GM19193 (cell line): ENCODE measurements around the gene VAC14.

Source experiments
- POLR2A ChIP-seq: IDR thresholded peaks from 4 replicates; pipeline ENCODE4 v1.6.1; 2011; ENCODE audit not compliant: insufficient read depth, insufficient read length; ENCODE audit errors: extremely low read depth

The VAC14 gene

DNA sequence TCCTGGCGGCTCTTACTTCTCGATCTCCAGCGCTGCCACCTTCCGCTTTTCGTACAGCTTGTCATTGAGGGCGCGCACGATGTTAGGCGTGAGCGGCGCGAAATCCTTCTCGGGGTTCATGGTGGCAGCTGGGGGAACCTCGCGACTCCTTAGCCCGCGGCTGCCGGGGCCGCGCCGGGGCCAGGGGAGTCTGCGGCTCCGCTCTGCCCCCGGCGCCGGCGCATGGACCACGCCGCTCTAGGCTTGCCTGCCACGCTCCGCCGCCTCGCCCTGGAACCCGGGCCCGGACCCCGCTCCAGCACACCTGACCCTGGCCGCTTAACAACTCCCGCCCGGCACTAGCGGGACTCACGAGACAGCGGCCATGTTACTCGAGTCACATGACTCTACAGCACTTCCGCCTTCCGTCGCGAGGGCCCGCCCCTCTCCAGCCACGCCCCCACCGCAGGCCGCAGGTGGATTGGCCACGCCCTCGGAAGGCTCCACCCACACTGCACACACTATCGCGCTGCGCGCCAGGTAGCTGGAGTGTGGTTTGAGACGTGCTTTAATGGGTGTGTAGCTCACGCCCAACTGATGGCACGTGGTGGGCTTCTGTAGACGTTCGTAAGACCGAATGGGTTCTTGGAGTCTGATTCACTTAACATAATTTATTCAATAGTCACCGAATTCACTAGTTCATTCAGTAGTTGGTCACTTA is at the start of gene VAC14:
VAC14 (minus strand) TSS at position 378 of the 700 bp plus-strand sequence; CDS start at position 120, 258 bp downstream.
- peak; percentile 86 for TF ChIP-seq POLR2A

GRCh38 chr16:70809392-70810060 is 8.6 kb upstream of the VAC14 start:
- TF ChIP-seq POLR2A, result no peak

- no peak for TF ChIP-seq POLR2A
Measured at GRCh38 chr16:70808371-70808770, 7.4 kb upstream of the VAC14 start.

GRCh38 chr16:70805787-70806186 is 4.8 kb upstream of the VAC14 start:
- no peak for TF ChIP-seq POLR2A

GRCh38 chr16:70805380-70805779 is 4.4 kb upstream of the VAC14 start:
- TF ChIP-seq POLR2A, result no peak

- no peak for TF ChIP-seq POLR2A
Measured at GRCh38 chr16:70804734-70805169, 3.8 kb upstream of the VAC14 start.

DNA sequence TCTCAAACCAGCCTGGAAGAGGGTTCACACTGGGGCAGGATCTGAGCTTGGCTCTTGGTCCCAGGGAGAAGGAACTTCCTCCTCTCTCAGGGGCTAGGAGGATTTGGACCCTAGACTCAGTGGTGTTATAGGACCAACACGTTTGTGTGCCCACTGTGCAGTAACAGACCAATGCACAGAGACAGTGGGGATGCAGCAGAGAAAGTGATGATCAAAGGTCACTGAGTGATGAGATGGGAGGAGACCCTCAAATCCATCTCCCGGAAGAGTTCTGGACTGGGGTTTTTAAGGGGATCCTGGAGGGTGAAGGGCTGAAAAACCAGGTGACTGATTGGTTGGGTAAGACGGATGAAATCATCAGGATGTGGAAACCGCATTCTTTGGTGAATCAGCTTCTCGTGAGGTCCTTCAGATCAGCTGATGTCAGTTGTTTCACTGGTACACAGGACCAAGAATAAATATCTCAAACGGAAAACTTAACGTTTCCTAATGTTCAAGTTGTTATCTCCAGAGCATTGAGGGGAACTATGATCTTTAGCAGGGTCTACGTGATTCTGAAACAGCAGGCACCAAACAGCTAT is 3.3 kb upstream of the VAC14 start:
- no peak for TF ChIP-seq POLR2A

DNA sequence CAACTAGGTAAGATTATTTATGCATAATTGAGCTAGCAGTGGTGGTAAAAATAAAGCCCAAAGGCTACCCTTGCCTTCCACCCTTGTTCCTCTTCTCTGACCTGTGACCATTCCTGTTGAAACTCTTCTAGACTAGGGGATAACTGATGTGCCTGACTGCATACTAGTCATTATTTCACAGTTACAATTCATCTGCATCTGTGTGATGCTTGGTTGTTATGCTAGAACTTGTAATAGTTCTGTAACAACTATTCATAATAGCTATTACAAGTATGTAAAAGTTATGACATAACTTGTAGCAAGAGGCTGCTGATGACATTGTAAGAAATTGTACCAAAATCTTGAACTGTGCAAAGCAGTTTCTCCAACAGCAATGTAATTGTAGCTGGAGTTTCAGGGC is 2.4 kb upstream of the VAC14 start:
- no peak for TF ChIP-seq POLR2A

GRCh38 chr16:70801611-70802010 is 653 bp upstream of the VAC14 start:
- no peak for TF ChIP-seq POLR2A

GRCh38 chr16:70800311-70800710 is 647 bp downstream of the VAC14 start:
- TF ChIP-seq POLR2A, result no peak

- no peak for TF ChIP-seq POLR2A
Measured at GRCh38 chr16:70796301-70796700, 4.7 kb downstream of the VAC14 start.

DNA sequence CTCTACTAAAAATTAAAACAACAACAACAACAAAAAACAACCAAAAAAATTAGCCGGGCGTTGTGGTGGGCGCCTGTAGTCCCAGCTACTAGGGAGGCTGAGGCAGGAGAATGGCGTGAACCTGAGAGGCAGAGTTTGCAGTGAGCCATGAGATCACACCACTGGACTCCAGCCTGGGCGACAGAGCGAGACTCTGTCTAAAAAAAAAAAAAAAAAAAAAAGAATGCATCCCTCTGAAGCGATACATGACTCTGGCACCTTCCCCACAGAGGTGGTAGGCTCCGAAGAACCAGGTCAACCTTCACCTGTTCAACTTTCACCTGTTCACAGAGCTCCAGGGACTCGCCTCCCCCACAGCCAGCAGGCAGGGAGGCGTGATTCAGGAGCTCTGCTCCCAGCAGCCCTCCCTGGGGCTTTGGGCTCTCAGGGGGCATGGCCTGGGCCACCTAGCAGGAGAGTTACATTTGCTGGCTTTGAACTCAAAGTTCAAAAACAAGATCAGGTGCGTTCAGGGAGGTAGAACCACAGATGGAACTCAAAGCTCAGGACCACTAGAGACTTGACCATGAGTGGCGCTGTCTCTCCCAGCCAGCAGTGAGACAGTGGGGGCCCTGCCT is 5.6 kb downstream of the VAC14 start:
- no peak for TF ChIP-seq POLR2A

GRCh38 chr16:70793851-70794502 is 7.0 kb downstream of the VAC14 start:
- no peak for TF ChIP-seq POLR2A

DNA sequence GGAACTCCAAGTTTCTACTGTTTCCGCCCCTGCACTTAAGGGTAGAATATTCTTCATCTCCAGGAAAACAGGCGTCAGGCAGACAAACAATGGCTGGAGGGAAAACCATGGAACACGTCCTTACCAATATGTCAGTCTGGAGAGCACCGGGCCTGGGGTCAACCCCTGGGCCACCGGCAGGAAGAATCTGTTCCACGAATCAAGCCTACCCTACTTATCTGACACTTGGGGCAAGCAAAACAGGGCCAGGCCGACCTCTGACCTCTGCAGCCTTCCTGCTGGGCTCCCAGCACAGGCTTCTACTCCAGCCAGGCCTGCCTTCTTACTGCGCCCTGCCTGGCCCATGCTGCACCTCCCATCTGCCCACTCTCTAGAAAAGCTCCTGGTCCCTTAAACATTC is 10.1 kb downstream of the VAC14 start:
- TF ChIP-seq POLR2A, result no peak

DNA sequence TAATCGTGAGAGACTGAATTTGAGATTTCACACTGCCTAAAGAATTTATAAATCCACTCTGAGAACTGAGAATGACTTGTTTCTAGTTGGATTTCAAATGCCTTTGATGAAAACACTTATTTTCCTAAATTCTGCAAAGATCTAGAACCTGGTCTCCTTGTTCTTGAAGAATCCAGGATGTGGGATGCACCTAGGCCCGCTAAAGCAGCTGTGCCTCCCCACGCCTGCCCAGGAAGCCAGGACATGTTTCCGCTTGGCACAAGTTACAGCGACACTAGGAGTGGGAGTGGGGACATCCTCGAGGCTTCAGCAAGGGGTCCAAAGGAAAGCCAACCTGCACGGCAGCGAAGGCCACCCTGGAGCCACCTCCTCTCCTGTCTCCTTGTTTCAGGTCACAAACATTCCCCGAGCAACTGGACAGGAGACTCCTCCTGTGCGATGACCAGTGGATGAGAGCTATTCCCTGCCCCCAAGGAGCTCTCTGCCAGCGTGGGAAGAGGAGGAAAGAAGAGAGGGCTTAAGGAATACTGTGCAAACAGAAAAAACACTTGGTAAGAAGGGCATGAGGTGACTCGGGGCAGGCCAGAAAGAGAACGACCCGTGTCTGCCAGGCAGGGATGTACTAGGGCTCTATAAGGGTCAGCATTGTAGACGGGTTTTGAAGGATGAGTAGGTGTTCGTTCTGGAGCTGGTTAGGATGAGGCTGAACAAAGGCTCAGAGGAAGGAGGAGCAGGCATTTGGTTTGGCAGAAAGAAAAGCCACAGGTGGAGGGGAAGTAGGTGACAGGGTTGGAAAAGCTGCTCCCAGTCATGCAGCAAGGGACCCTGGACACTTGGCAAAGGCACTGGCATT is 11.1 kb downstream of the VAC14 start:
- no peak for TF ChIP-seq POLR2A
